Activated B cell treated with CpG ODN at 0.5 μM for 24 hours (primary cell): ENCODE results near the gene PRPF6. TPM values are rescaled to one million over a fixed set of nuclear protein-coding genes. Genes with fewer than 3 reads are reported as not detected.

ENCODE experiments used
- ATAC-seq: fragments of 200-7000 bp; cut with Tn5 transposase; one replicate; pipeline ENCODE4 v1.10.0; 2021; ENCODE audit warnings: low read depth, mild to moderate bottlenecking, moderate library complexity
- CTCF ChIA-PET: fragments of 350-600 bp; sonication (Branson Sonifier 250); formaldehyde crosslinking; loops from one replicate; lab custom pipeline; 2021; ENCODE audit warnings: antibody characterized with exemption; lab: Charles Lee
- POLR2A ChIA-PET: fragments of 350-600 bp; sonication (Branson Sonifier 250); formaldehyde crosslinking; loops from one replicate; lab custom pipeline; 2021; ENCODE audit warnings: antibody characterized with exemption; lab: Charles Lee
- DNase-seq: peaks from one replicate; pipeline ENCODE4 v3.0.0; 2022
- H3K27ac Mint-ChIP-seq: one replicate; pipeline ENCODE4 v1.8.0; 2020; ENCODE audit warnings: mixed read lengths
- H3K27me3 Mint-ChIP-seq: one replicate; pipeline ENCODE4 v1.8.0; 2021; ENCODE audit warnings: mixed read lengths
- H3K36me3 Mint-ChIP-seq: one replicate; pipeline ENCODE4 v1.8.0; 2021; ENCODE audit warnings: low read depth, mixed read lengths
- H3K4me1 Mint-ChIP-seq: one replicate; pipeline ENCODE4 v1.8.0; 2021; ENCODE audit warnings: mixed read lengths
- H3K4me3 Mint-ChIP-seq: one replicate; pipeline ENCODE4 v1.8.0; 2020; ENCODE audit warnings: mild to moderate bottlenecking, mixed read lengths
- H3K9me3 Mint-ChIP-seq: one replicate; pipeline ENCODE4 v1.8.0; 2020; ENCODE audit warnings: mixed read lengths
- CTCF ChIP-seq: fragments of 200-600 bp; IDR thresholded peaks from one replicate; pipeline ENCODE4 v1.8.0; 2022; ENCODE audit warnings: antibody characterized with exemption, mild to moderate bottlenecking
- intact Hi-C: fragments of 100-400 bp; cut with micrococcal nuclease; formaldehyde crosslinking; loops from one replicate; pipeline ENCODE4 v1.15.1; 2024
- total RNA-seq: library from RNA; stranded (reverse); gene quantifications from 2 replicates; pipeline ENCODE4 v1.2.3, GENCODE V29; 2022

Gene PRPF6
- total RNA-seq, 1 donor from 2014 or later, result 75.8 TPM

DNA sequence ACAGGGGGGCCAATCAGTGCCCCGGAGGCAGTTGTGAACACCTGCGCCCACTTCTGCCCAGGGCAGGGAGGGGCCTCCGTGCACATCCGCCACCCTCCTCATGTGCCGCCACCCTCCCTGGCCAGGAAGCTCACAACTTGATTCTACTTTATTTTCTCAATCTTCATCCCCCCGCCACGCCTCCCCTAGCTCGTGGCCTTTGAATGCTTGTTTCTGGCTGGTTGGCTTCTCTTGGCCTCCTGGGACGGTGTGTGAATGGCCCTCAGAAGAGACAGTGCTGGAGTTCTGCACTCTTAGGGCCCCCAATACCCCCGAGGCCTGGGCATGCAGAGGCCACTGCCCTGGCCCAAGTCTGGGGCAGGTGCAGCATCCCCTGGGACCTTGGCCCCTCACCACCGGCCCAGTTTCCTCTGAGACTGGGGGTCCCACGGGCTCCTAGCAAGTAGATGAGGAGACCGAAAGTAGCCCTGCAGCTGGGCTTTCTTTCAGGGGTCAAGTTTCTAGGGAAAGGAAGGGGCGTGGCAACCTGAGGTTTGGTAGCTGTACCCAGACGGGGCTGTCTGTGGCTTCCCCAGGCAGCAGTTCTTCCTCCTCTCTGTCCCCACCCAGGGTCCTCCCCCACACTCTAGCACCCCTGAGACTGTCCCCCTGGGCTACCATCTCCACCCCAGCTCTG, 97.1 kb downstream of the PRPF6 start:
- TF ChIP-seq CTCF, result no peak
- peaks cover 33% of the 10 kb centered on the region for H3K36me3 Mint-ChIP-seq
- peak overlapping the region; percentile 89 for H3K27ac Mint-ChIP-seq
- peaks cover 66% of the 10 kb centered on the region for H3K4me1 Mint-ChIP-seq
- peak; percentile 49 for ATAC-seq
- intact Hi-C loops, result loop anchor here (1.0 to 5.0 kb wide), 2 partner anchors 15 to 96 kb away; partner anchors contain the start of genes PRPF6 and TCEA2
- peak overlapping the region; percentile 87 for H3K4me3 Mint-ChIP-seq
- peak; percentile 63 for DNase-seq
- CTCF ChIA-PET, result interaction anchor here (0.9 to 2.8 kb wide), 4 partner anchors 12 to 97 kb away, joined by 3 to 13 read pairs (median 6); partner anchors contain the start of gene PRPF6
- POLR2A ChIA-PET, result interaction anchor here (0.6 to 8.1 kb wide), 11 partner anchors 12 to 558 kb away, joined by 3 to 77 read pairs (median 8); partner anchors contain the start of genes NPBWR2, PPDPF, PRPF6 and SAMD10
- no peaks in the 10 kb centered on the region for H3K9me3 Mint-ChIP-seq
- no peaks in the 10 kb centered on the region for H3K27me3 Mint-ChIP-seq

DNA sequence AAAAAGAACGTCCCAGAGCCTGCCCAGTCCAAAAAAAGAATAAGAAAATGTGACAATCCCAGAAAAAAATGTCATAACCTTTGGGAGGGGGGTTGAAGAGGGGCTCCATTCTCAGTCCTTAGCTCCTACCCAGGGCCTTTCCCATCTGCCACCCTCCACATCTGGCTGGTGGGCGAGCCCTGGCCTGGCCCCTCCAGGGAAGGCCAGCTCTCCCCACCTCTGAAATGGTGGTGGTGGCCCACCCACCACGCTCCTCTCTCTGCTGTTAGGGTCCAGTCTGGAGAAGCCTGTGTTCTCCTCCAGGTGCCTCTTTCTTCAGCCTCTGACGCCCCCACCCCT, 98.0 kb downstream of the PRPF6 start:
- Mint-ChIP-seq H3K9me3 (no peaks in the 10 kb centered on the region), H3K4me3 (peak overlapping the region; percentile 87), H3K27me3 (no peaks in the 10 kb centered on the region), H3K27ac (peak overlapping the region; percentile 89), H3K4me1 (peaks cover 66% of the 10 kb centered on the region), H3K36me3 (peaks cover 25% of the 10 kb centered on the region)
- ChIA-PET POLR2A (interaction anchor here (0.6 to 8.1 kb wide), 16 partner anchors 12 to 558 kb away, joined by 3 to 77 read pairs (median 6); partner anchors contain the start of genes LIME1, NPBWR2, PCMTD2 and PPDPF), CTCF (interaction anchor here (0.8 to 7.5 kb wide), 3 partner anchors 9 to 42 kb away, joined by 3 to 80 read pairs (median 3); partner anchors contain the start of gene TCEA2)
- TF ChIP-seq CTCF, result no peak
- no peak for DNase-seq
- intact Hi-C loops, result loop anchor here (1.0 to 5.0 kb wide), 3 partner anchors 16 to 97 kb away; partner anchors contain the start of genes PRPF6 and TCEA2
- ATAC-seq, result no peak

- ATAC-seq (peak; percentile 49), DNase-seq (peak; percentile 86)
- ChIA-PET CTCF (interaction anchor here (0.8 to 7.5 kb wide), 4 partner anchors 10 to 106 kb away, joined by 3 to 80 read pairs (median 3); partner anchors contain the start of gene TCEA2), POLR2A (interaction anchor here (0.6 to 8.1 kb wide), 19 partner anchors 13 to 559 kb away, joined by 3 to 77 read pairs (median 6); partner anchors contain the start of genes LIME1, NPBWR2, PCMTD2 and PPDPF)
- H3K9me3 Mint-ChIP-seq, result no peaks in the 10 kb centered on the region
- H3K4me3 Mint-ChIP-seq, result peak within 1 kb of the TSS; percentile 87
- TF ChIP-seq CTCF, result no peak
- intact Hi-C loops, result loop anchor here (1.0 to 5.0 kb wide), 2 partner anchors 21 to 97 kb away; partner anchors contain the start of gene PRPF6
- peaks cover 3% of the 10 kb centered on the region for H3K27me3 Mint-ChIP-seq
- H3K4me1 Mint-ChIP-seq, result peaks cover 68% of the 10 kb centered on the region
- peak within 1 kb of the TSS; percentile 89 for H3K27ac Mint-ChIP-seq
- peaks cover 20% of the 10 kb centered on the region for H3K36me3 Mint-ChIP-seq
Measured at GRCh38 chr20:64079273-64080012, 98.5 kb downstream of the PRPF6 start, which contains the start of gene RGS19. RGS19 (minus strand) TSS chr20:64079518; CDS start chr20:64076886, 2,632 bp downstream.

DNA sequence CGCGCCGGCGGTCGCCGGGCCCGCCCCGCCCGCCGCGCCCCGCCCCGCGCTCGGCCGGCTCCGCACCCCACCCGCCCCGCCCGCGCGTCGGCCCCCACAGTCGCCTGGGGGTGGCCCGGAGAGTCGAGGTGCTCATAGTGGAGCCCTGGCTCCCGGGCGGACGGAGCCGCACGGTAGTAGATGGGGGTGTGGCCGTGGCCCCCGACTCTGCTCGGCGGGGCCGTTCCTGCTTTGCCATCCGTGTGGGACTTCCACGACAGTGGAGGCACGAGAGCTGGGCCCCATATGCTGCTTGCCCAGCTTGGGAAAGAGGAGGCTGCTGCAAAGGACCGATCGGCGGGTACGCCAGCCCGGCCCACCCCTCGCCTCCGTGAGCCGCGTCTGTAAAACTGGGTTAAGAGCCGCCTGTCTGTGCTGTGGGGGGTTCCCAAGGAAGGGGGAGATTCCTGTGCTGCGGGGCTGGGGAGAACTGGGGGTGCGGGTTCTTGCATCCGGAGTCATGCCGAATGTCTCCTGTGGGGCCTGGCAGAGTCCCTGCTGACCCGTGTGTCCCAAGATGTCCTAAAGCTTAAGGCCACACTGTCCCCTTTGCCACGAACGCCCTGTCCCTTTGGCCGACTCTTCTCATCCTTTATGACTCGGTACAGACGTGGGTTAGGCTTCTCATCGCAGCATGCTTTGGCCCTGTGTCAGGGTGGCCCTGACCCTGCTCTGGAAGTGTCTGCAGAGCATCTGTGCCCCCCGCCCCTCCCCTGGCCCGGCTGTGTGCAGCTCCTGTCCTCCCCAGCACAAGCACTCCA, 99.3 kb downstream of the PRPF6 start, which contains the start of gene OPRL1:
OPRL1 (plus strand) TSS at position 70 of the 800 bp plus-strand sequence. CDS start 12,639 bp downstream, outside the sequence.
- peak; percentile 0 for ATAC-seq
- POLR2A ChIA-PET, result interaction anchor here (0.7 to 8.1 kb wide), 17 partner anchors 13 to 559 kb away, joined by 3 to 77 read pairs (median 6); partner anchors contain the start of genes NPBWR2, PPDPF, PRPF6 and SAMD10
- intact Hi-C loops, result no loop called here

More for the DNA sequence above, 99.3 kb downstream of the PRPF6 start, which contains the start of gene OPRL1:
- no peak for DNase-seq
- H3K36me3 Mint-ChIP-seq, result peaks cover 13% of the 10 kb centered on the region
- H3K9me3 Mint-ChIP-seq, result no peaks in the 10 kb centered on the region
- CTCF ChIA-PET, result interaction anchor here (0.8 to 7.5 kb wide), 3 partner anchors 22 to 107 kb away, joined by 3 to 80 read pairs (median 5); no protein-coding TSS in a partner anchor
- H3K27ac Mint-ChIP-seq, result peak within 1 kb of the TSS; percentile 89
- peak within 1 kb of the TSS; percentile 87 for H3K4me3 Mint-ChIP-seq
- peaks cover 4% of the 10 kb centered on the region for H3K27me3 Mint-ChIP-seq
- no peak for TF ChIP-seq CTCF
- H3K4me1 Mint-ChIP-seq, result peaks cover 68% of the 10 kb centered on the region
